Caco-2 (cell line): ENCODE measurements around the gene NPHP4. TPM values are rescaled to one million over a fixed set of nuclear protein-coding genes. Genes with fewer than 3 reads are reported as not detected.

ENCODE experiments used
- BruUV-seq: library from RNA; stranded (reverse); fragments of 400-500 nt; replicated peaks from 2 replicates; lab custom pipeline; 2021; lab: Mats Ljungman, UMichigan
- CTCF ChIA-PET: fragments of 300-600 bp; sonication (Branson Sonifier 250); formaldehyde crosslinking; loops from one replicate; lab custom pipeline; 2022; ENCODE audit warnings: antibody characterized with exemption; lab: Charles Lee
- POLR2A ChIA-PET: fragments of 300-600 bp; sonication (Branson Sonifier 250); formaldehyde crosslinking; loops from one replicate; lab custom pipeline; 2022; ENCODE audit warnings: antibody characterized with exemption; lab: Charles Lee
- DNase-seq, 2 experiments: peaks; one replicate each; pipeline versions ENCODE4 v3.0.0 to v3.0.0-alpha.2; 2020 to 2022
- H3K27me3 ChIP-seq: replicated peaks from 2 replicates; pipeline ENCODE4 v1.6.0; 2011; ENCODE audit warnings: low read length; ENCODE audit not compliant: control insufficient read depth, insufficient read depth
- H3K36me3 ChIP-seq: 2 replicates; pipeline ENCODE4 v1.5.1; 2011; ENCODE audit warnings: low read length; ENCODE audit not compliant: control insufficient read depth, insufficient read depth
- H3K4me1 ChIP-seq: fragments of 250-450 bp; sonication (Bioruptor Pico); 2 replicates; pipeline ENCODE4 v1.5.1; 2020; ENCODE audit warnings: mild to moderate bottlenecking
- H3K4me3 ChIP-seq: 2 replicates; pipeline ENCODE4 v1.5.1; 2011; ENCODE audit warnings: low read depth, mild to moderate bottlenecking, control low read depth, low read length
- H3K9me3 ChIP-seq: fragments of 250-450 bp; sonication (Bioruptor Pico); 2 replicates; pipeline ENCODE4 v1.5.1; 2020; ENCODE audit warnings: mild to moderate bottlenecking, moderate library complexity
- H3K27ac Mint-ChIP-seq: one replicate; pipeline ENCODE4 v1.8.0; 2022; ENCODE audit warnings: mixed read lengths; ENCODE audit not compliant: unreplicated experiment
- H3K27me3 Mint-ChIP-seq: one replicate; pipeline ENCODE4 v1.8.0; 2022; ENCODE audit warnings: mixed read lengths; ENCODE audit not compliant: insufficient read depth, unreplicated experiment
- H3K36me3 Mint-ChIP-seq: one replicate; pipeline ENCODE4 v1.8.0; 2022; ENCODE audit warnings: mild to moderate bottlenecking, mixed read lengths; ENCODE audit not compliant: insufficient read depth, unreplicated experiment
- H3K4me1 Mint-ChIP-seq: one replicate; pipeline ENCODE4 v1.8.0; 2022; ENCODE audit warnings: low read depth, mixed read lengths; ENCODE audit not compliant: unreplicated experiment
- H3K4me3 Mint-ChIP-seq: one replicate; pipeline ENCODE4 v1.8.0; 2022; ENCODE audit warnings: mild to moderate bottlenecking, moderate library complexity, mixed read lengths; ENCODE audit not compliant: unreplicated experiment
- H3K9me3 Mint-ChIP-seq: one replicate; pipeline ENCODE4 v1.8.0; 2022; ENCODE audit warnings: mixed read lengths; ENCODE audit not compliant: unreplicated experiment
- intact Hi-C: fragments of 100-400 bp; cut with micrococcal nuclease; formaldehyde crosslinking; loops from one replicate; pipeline ENCODE4 v1.10.0; 2022; ENCODE audit not compliant: unreplicated experiment
- microRNA-seq: library from miRNA; unstranded; fragments of <30 nt; microRNA quantifications from one replicate; pipeline ENCODE4 v1.2.0, GENCODE V29; 2022
- total RNA-seq: library from RNA; stranded (reverse); gene quantifications from 2 replicates; pipeline ENCODE4 v1.2.3, GENCODE V29; 2022
- TF ChIP-seq, protein P1 (sequence below), 2 experiments: fragments of 200-600 bp in 1 of 2; IDR thresholded peaks; 1 replicate in 1 of 2; 2 replicates in 1 of 2; pipeline versions ENCODE4 v1.5.1 to v1.8.0; 2011 to 2022; ENCODE audit warnings: antibody characterized with exemption in 1 of 2, control low read depth in 1 of 2, inconsistent platforms in 1 of 2, low read depth in 1 of 2, low read length in 1 of 2, mild to moderate bottlenecking in 1 of 2, moderate library complexity in 1 of 2; ENCODE audit not compliant: insufficient read depth in 1 of 2, severe bottlenecking in 1 of 2, unreplicated experiment in 1 of 2

The NPHP4 gene
- total RNA-seq, 1 experiment from 2014 or later, result 12.3 TPM

DNA sequence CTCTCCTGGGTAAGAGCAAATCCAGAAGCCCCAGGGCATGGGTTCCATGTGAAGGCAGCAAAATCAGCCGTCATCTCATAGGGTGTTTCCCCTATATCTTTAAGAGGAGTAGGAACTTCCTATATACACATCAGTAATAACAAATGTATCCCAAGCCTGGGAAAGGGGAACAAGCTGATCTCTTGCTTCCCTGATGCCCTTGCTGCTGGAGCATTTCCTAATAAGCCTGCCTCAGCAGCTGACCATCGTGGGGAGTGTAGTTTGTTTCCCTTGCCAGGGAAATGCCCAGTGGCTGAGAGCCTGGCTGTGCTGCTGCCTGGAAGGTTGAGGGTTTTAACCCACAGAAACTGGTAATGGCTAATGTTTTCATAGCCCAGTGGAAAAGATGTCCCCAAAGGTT, 177.0 kb downstream of the NPHP4 start:
- H3K27me3 ChIP-seq, result no peaks in the 10 kb centered on the region
- no peaks in the 10 kb centered on the region for H3K9me3 Mint-ChIP-seq
- intact Hi-C loops, result no loop called here
- no peak overlapping the region for H3K4me3 Mint-ChIP-seq
- DNase-seq, result no peak
- BruUV-seq, result no TSS peak
- no peaks in the 10 kb centered on the region for H3K4me1 ChIP-seq
- no peak overlapping the region for H3K27ac Mint-ChIP-seq
- TF ChIP-seq, protein P1, sequence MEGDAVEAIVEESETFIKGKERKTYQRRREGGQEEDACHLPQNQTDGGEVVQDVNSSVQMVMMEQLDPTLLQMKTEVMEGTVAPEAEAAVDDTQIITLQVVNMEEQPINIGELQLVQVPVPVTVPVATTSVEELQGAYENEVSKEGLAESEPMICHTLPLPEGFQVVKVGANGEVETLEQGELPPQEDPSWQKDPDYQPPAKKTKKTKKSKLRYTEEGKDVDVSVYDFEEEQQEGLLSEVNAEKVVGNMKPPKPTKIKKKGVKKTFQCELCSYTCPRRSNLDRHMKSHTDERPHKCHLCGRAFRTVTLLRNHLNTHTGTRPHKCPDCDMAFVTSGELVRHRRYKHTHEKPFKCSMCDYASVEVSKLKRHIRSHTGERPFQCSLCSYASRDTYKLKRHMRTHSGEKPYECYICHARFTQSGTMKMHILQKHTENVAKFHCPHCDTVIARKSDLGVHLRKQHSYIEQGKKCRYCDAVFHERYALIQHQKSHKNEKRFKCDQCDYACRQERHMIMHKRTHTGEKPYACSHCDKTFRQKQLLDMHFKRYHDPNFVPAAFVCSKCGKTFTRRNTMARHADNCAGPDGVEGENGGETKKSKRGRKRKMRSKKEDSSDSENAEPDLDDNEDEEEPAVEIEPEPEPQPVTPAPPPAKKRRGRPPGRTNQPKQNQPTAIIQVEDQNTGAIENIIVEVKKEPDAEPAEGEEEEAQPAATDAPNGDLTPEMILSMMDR (IDR thresholded peaks at IDR 0.05; ENCODE audit: insufficient read depth in 1 of 2, low read depth in 1 of 2, low read length in 1 of 2, severe bottlenecking in 1 of 2, unreplicated experiment in 1 of 2), result no peak
- POLR2A ChIA-PET, result no interaction called here
- H3K4me3 ChIP-seq, result no peak overlapping the region
- H3K36me3 ChIP-seq, result no peaks in the 10 kb centered on the region
- CTCF ChIA-PET, result no interaction called here
- no peaks in the 10 kb centered on the region for H3K4me1 Mint-ChIP-seq
- peaks cover 4% of the 10 kb centered on the region for H3K27me3 Mint-ChIP-seq
- no peaks in the 10 kb centered on the region for H3K9me3 ChIP-seq
- H3K36me3 Mint-ChIP-seq, result peaks cover 5% of the 10 kb centered on the region

- H3K36me3 ChIP-seq, result no peaks in the 10 kb centered on the region
- TF ChIP-seq, protein P1 (IDR thresholded peaks at IDR 0.05; ENCODE audit: insufficient read depth in 1 of 2, low read depth in 1 of 2, low read length in 1 of 2, severe bottlenecking in 1 of 2, unreplicated experiment in 1 of 2), result no peak
- ChIA-PET POLR2A (no interaction called here), CTCF (no interaction called here)
- no peak overlapping the region for H3K27ac Mint-ChIP-seq
- no peaks in the 10 kb centered on the region for H3K27me3 ChIP-seq
- no peaks in the 10 kb centered on the region for H3K4me1 ChIP-seq
- H3K4me1 Mint-ChIP-seq, result no peaks in the 10 kb centered on the region
- no peak overlapping the region for H3K4me3 ChIP-seq
- H3K36me3 Mint-ChIP-seq, result peaks cover 4% of the 10 kb centered on the region
- H3K9me3 ChIP-seq, result no peaks in the 10 kb centered on the region
- BruUV-seq, result no TSS peak
- peaks cover 4% of the 10 kb centered on the region for H3K27me3 Mint-ChIP-seq
- intact Hi-C loops, result no loop called here
- no peaks in the 10 kb centered on the region for H3K9me3 Mint-ChIP-seq
- no peak overlapping the region for H3K4me3 Mint-ChIP-seq
- no peak for DNase-seq
These were observed 178.1 kb downstream of the NPHP4 start for GRCh38 chr1:5814046-5814619.

DNA sequence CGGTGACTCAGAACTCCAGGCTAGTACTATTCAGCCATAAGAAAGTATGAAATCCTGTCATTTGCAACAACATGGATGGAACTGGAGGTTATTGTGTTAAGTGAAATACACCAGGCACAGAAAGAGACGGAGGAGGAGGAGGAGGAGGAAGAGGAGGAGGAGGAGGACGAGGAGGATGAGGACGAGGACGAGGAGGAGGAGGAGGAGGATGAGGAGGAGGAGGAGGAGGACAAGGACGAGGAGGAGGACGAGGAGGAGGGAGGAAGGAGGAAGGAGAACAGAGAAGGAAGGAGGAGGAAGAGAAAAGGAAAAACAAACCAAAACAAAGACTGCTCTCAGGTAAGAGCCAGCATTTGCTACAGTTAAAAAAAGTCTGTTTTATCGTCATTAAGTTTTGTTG, 178.7 kb downstream of the NPHP4 start:
- no peak overlapping the region for H3K4me3 Mint-ChIP-seq
- no peak overlapping the region for H3K4me3 ChIP-seq
- peaks cover 4% of the 10 kb centered on the region for H3K27me3 Mint-ChIP-seq
- TF ChIP-seq, protein P1 (IDR thresholded peaks at IDR 0.05; ENCODE audit: insufficient read depth in 1 of 2, low read depth in 1 of 2, low read length in 1 of 2, severe bottlenecking in 1 of 2, unreplicated experiment in 1 of 2), result no peak
- no peaks in the 10 kb centered on the region for H3K9me3 Mint-ChIP-seq
- no peaks in the 10 kb centered on the region for H3K36me3 ChIP-seq
- POLR2A ChIA-PET, result no interaction called here
- H3K4me1 Mint-ChIP-seq, result no peaks in the 10 kb centered on the region
- H3K36me3 Mint-ChIP-seq, result no peaks in the 10 kb centered on the region
- no peaks in the 10 kb centered on the region for H3K9me3 ChIP-seq
- intact Hi-C loops, result no loop called here
- H3K27ac Mint-ChIP-seq, result no peak overlapping the region
- no TSS peak for BruUV-seq
- CTCF ChIA-PET, result no interaction called here
- H3K4me1 ChIP-seq, result no peaks in the 10 kb centered on the region
- no peaks in the 10 kb centered on the region for H3K27me3 ChIP-seq
- DNase-seq, result no peak

Small RNA genes lying within 50 kb of the gene (microRNA-seq; reads per million reads assigned to microRNA genes)
- gene MIR4689, result 0.93 reads per million

Other genes with a start within 250 kb of the NPHP4 start
- 9.6 and 11.0 TPM in 2 replicates for gene KCNAB2, start 53.5 kb upstream of the NPHP4 start, total RNA-seq
- 0.39 and 0.44 TPM in 2 replicates for gene CHD5, start 187.9 kb upstream of the NPHP4 start, total RNA-seq
- gene RPL22, start 207.2 kb upstream of the NPHP4 start, total RNA-seq, result 406 and 418 TPM in 2 replicates
- gene RNF207, start 213.7 kb upstream of the NPHP4 start, total RNA-seq, result 26.1 and 27.4 TPM in 2 replicates
- gene ICMT, start 243.5 kb upstream of the NPHP4 start, total RNA-seq, result 73.6 and 77.6 TPM in 2 replicates